Left lung (tissue), 10 donors: ENCODE results near the gene TCEA3. TPM values are rescaled to one million over a fixed set of nuclear protein-coding genes. Genes with fewer than 3 reads are reported as not detected.

ENCODE experiments used
- ATAC-seq: fragments of 200-7000 bp; cut with Tn5 transposase; one replicate; pipeline ENCODE4 v1.9.1; 2020; ENCODE audit warnings: moderate library complexity
- DNase-seq, 4 donors: peaks; one replicate each; pipeline ENCODE4 v3.0.0-alpha.2; 2013 to 2020
- H3K27ac ChIP-seq, 2 donors: fragments of 200-600 bp; sonication (generic) in 1 of 2; one replicate each; pipeline versions ENCODE4 v1.5.0 to v1.8.0; 2020 to 2021
- H3K27me3 ChIP-seq, 2 donors: fragments of 200-600 bp; sonication (generic) in 1 of 2; one replicate each; pipeline versions ENCODE4 v1.5.0 to v1.8.0; 2020 to 2021
- H3K36me3 ChIP-seq, 2 donors: fragments of 200-600 bp; sonication (generic) in 1 of 2; one replicate each; pipeline versions ENCODE4 v1.5.0 to v1.8.0; 2020 to 2021
- H3K4me1 ChIP-seq, 2 donors: fragments of 200-600 bp; one replicate each; pipeline ENCODE4 v1.8.0; 2021
- H3K4me3 ChIP-seq, 2 donors: fragments of 200-600 bp; sonication (generic) in 1 of 2; one replicate each; pipeline versions ENCODE4 v1.5.0 to v1.8.0; 2020 to 2021; ENCODE audit warnings: mild to moderate bottlenecking in 1 of 2
- H3K9me3 ChIP-seq, 2 donors: fragments of 200-600 bp; sonication (generic) in 1 of 2; one replicate each; pipeline versions ENCODE4 v1.5.0 to v1.8.0; 2020 to 2021
- CTCF ChIP-seq, 2 donors: fragments of 200-600 bp; sonication (generic) in 1 of 2; IDR thresholded peaks; one replicate each; pipeline versions ENCODE4 v1.5.0 to v1.8.0; 2021; ENCODE audit warnings: antibody characterized with exemption in 2 of 2
- intact Hi-C, 2 donors: fragments of 100-400 bp; cut with DNase I; formaldehyde crosslinking; loops; one replicate each; pipeline versions ENCODE4 v1.11.2 to v1.14.2; 2022
- polyA plus RNA-seq, 6 donors: library from polyadenylated mRNA; unstranded; fragments of 120-200 nt; gene quantifications; one replicate each; pipeline ENCODE4 v1.2.1, GENCODE V29; 2013; ENCODE audit not compliant: insufficient read length in 6 of 6
- total RNA-seq, 2 donors: library from RNA; stranded (reverse); fragmentation: NEBNext Ultra II Directional; extraction: Animal tissue kit (Norgen Biotek cat#: 25700); gene quantifications; one replicate each; pipeline ENCODE4 v1.2.1, GENCODE V29; 2021
- donor health status: DM: no; HTN: yes; CAD: no.
- donor health status: DM: no; HTN: no; CAD: no.

The TCEA3 gene
- total and polyA plus RNA-seq, 8 donors, result 15.5 to 43.2 (median 28.0) TPM

- intact Hi-C loops, result no loop called here
- TF ChIP-seq CTCF (IDR thresholded peaks at IDR 0.05), result no peak
- Histone ChIP-seq H3K9me3 (no peaks in the 10 kb centered on the region), H3K27me3 (no peaks in the 10 kb centered on the region), H3K4me3 (no peak overlapping the region), H3K4me1 (no peaks in the 10 kb centered on the region), H3K27ac (no peak overlapping the region), H3K36me3 (no peaks in the 10 kb centered on the region)
- no peak for DNase-seq
- ATAC-seq, result no peak
Observed at GRCh38 chr1:23462766-23463165, 38.2 kb upstream of the TCEA3 start.

DNA sequence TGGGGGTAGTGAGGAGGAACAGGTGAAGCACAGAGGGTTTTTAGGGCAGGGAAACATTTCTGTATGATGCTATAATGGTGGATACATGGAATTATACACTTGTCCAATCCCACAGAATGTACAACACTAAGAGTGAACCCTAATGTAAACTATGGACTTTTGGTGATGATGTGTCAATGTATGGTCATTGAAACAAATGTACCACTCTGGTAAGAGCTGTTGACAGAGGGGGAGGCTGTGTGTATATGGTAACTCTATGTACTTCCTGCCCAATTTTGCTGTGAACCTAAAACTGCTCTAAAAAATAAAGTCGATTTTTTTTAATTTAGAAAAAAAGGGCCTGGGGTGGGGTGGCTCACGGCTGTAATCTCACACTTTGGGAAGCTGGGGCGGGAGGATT is 36.5 kb upstream of the TCEA3 start:
- Histone ChIP-seq H3K36me3 (no peaks in the 10 kb centered on the region), H3K4me1 (no peaks in the 10 kb centered on the region), H3K27me3 (no peaks in the 10 kb centered on the region), H3K4me3 (no peak overlapping the region), H3K27ac (no peak overlapping the region), H3K9me3 (no peaks in the 10 kb centered on the region)
- TF ChIP-seq CTCF (IDR thresholded peaks at IDR 0.05), result no peak
- ATAC-seq, result no peak
- intact Hi-C loops, result no loop called here
- no peak for DNase-seq

GRCh38 chr1:23460519-23460918 is 36.0 kb upstream of the TCEA3 start:
- intact Hi-C loops, result no loop called here
- ATAC-seq, result no peak

DNA sequence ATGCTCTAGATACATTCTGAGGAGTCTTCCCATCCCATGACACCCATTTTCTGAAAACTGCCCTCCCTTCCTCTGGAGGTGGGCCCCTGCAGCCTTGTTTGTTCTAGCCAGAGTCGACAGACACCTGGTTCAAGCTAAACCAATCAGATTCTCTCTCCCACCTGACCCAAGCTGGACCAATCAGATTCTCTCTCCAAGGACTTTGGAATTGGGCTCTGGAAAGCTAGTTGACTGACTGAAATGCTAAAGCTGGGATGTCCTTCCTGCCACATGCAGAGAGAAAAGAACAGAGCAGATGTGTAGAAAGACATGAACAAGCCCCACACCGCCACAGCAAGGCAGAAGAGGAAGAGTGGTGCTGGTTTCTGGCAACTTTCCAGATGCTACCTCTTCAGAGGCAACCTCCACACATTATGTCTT is 34.8 kb upstream of the TCEA3 start:
- Histone ChIP-seq H3K9me3 (no peaks in the 10 kb centered on the region), H3K36me3 (no peaks in the 10 kb centered on the region), H3K4me1 (no peaks in the 10 kb centered on the region), H3K27ac (no peak overlapping the region), H3K4me3 (no peak overlapping the region), H3K27me3 (no peaks in the 10 kb centered on the region)
- intact Hi-C loops, result no loop called here
- ATAC-seq (no peak), DNase-seq (no peak)
- no peak for TF ChIP-seq CTCF (IDR thresholded peaks at IDR 0.05)

More at GRCh38 chr1:23460519-23460918, 36.0 kb upstream of the TCEA3 start:
- H3K36me3 ChIP-seq, result no peaks in the 10 kb centered on the region
- no peak overlapping the region for H3K27ac ChIP-seq
- no peaks in the 10 kb centered on the region for H3K9me3 ChIP-seq
- no peak for TF ChIP-seq CTCF (IDR thresholded peaks at IDR 0.05)
- DNase-seq, result no peak
- H3K27me3 ChIP-seq, result no peaks in the 10 kb centered on the region
- H3K4me3 ChIP-seq, result no peak overlapping the region
- H3K4me1 ChIP-seq, result no peaks in the 10 kb centered on the region

GRCh38 chr1:23456226-23456625 is 31.7 kb upstream of the TCEA3 start:
- intact Hi-C loops, result no loop called here
- TF ChIP-seq CTCF (IDR thresholded peaks at IDR 0.05), result no peak
- H3K9me3 ChIP-seq, result no peaks in the 10 kb centered on the region
- peaks cover 3 to 9% of the 10 kb centered on the region in 2 donors for H3K4me1 ChIP-seq
- ATAC-seq, result no peak
- no peak overlapping the region for H3K4me3 ChIP-seq
- no peak for DNase-seq
- H3K27ac ChIP-seq, result no peak overlapping the region
- H3K27me3 ChIP-seq, result no peaks in the 10 kb centered on the region
- no peaks in the 10 kb centered on the region for H3K36me3 ChIP-seq
